EH (cell line): ENCODE results near the gene DIP2A.
"Not testable (repeated sequence)": the region's sequence is repeated elsewhere in the genome, so short reads cannot be mapped to it uniquely, and the experiment has no call there.

ENCODE experiments used
- DNase-seq: peaks from one replicate; pipeline ENCODE4 v3.0.0-alpha.2; 2015; ENCODE audit warnings: low read depth

The DIP2A gene

GRCh38 chr21:46452710-46453109 is 6.0 kb upstream of the DIP2A start:
- no peak for DNase-seq

GRCh38 chr21:46454142-46454541 is 4.5 kb upstream of the DIP2A start:
- DNase-seq: peak; percentile 24

- no peak for DNase-seq
Measured at GRCh38 chr21:46454634-46455390, 3.9 kb upstream of the DIP2A start.

GRCh38 chr21:46455575-46456385 is 2.9 kb upstream of the DIP2A start:
- peak; percentile 86 for DNase-seq

GRCh38 chr21:46456750-46457149 is 1.9 kb upstream of the DIP2A start:
- DNase-seq: no peak

- DNase-seq: peak; percentile 50
Measured at GRCh38 chr21:46457801-46458314, 833 bp upstream of the DIP2A start.

GRCh38 chr21:46459024-46459355 is 299 bp downstream of the DIP2A start:
- DNase-seq: no peak

- DNase-seq: peak; percentile 59
Measured at GRCh38 chr21:46459356-46460112, 843 bp downstream of the DIP2A start.

GRCh38 chr21:46461909-46462308 is 3.2 kb downstream of the DIP2A start:
- no peak for DNase-seq

GRCh38 chr21:46465153-46465552 is 6.5 kb downstream of the DIP2A start:
- DNase-seq: not testable (repeated sequence)

GRCh38 chr21:46465651-46466050 is 7.0 kb downstream of the DIP2A start:
- no peak for DNase-seq

- DNase-seq: no peak
Measured at GRCh38 chr21:46468108-46468774, 9.6 kb downstream of the DIP2A start.

- DNase-seq: no peak
Measured at GRCh38 chr21:46469275-46469674, 10.6 kb downstream of the DIP2A start.

- DNase-seq: no peak
Measured at GRCh38 chr21:46471514-46471913, 12.8 kb downstream of the DIP2A start.

- no peak for DNase-seq
Measured at GRCh38 chr21:46472246-46472645, 13.6 kb downstream of the DIP2A start.

GRCh38 chr21:46474382-46474781 is 15.7 kb downstream of the DIP2A start:
- no peak for DNase-seq

- DNase-seq: no peak
Measured at GRCh38 chr21:46475296-46475695, 16.6 kb downstream of the DIP2A start.

GRCh38 chr21:46477765-46478164 is 19.1 kb downstream of the DIP2A start:
- no peak for DNase-seq

GRCh38 chr21:46478910-46479309 is 20.2 kb downstream of the DIP2A start:
- no peak for DNase-seq

- no peak for DNase-seq
Measured at GRCh38 chr21:46480466-46480865, 21.8 kb downstream of the DIP2A start.

GRCh38 chr21:46482225-46482845 is 23.6 kb downstream of the DIP2A start:
- DNase-seq: no peak

GRCh38 chr21:46482846-46483231 is 24.1 kb downstream of the DIP2A start:
- no peak for DNase-seq
